ENCODE results near the gene NPIPA7. TPM values are rescaled to one million over a fixed set of nuclear protein-coding genes. Genes with fewer than 3 reads are reported as not detected.
A peak's percentile ranks its signal among the peaks of the same experiment; 100 is the strongest.
"Not testable (repeated sequence)": the region's sequence is repeated elsewhere in the genome, so short reads cannot be mapped to it uniquely, and the experiment has no call there.

The NPIPA7 gene
- total RNA-seq, result not detected

DNA sequence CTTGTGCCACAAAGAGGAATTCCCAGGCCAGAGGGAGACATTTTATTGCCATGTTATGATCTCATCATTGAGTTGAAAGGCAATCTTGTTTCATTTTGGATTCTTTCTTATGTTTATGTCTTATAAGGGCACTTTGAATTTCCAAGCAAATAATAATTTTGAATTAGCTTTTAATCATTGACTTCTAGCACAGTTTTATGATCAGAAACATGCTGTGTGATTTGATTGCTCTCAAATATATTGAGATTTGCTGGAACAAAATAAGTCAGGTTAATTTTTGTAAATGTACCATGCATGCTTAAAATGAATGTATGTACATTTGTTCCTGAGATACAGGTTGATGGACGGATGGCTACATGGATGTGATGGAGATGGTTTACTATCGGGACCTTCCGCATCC, at the start of gene NPIPA7:
Gene NPIPA7 (plus strand): TSS at position 301 of the 400 bp plus-strand sequence. CDS start 105 bp downstream, outside the sequence.
- ATAC-seq; H3K27ac ChIP-seq; H3K27me3 ChIP-seq; H3K4me3 ChIP-seq; H3K36me3 ChIP-seq (replicated peaks in 1 of 2; ENCODE audit: insufficient read depth in 1 of 2, low read depth in 2 of 2); intact Hi-C loops (cut with DNase I); H3K9me3 ChIP-seq; H3K4me1 ChIP-seq; DNase-seq: not testable (repeated sequence)
- WGBS, 2 donors, result no CpG with 5 or more reads among the region's 3 CpGs

DNA sequence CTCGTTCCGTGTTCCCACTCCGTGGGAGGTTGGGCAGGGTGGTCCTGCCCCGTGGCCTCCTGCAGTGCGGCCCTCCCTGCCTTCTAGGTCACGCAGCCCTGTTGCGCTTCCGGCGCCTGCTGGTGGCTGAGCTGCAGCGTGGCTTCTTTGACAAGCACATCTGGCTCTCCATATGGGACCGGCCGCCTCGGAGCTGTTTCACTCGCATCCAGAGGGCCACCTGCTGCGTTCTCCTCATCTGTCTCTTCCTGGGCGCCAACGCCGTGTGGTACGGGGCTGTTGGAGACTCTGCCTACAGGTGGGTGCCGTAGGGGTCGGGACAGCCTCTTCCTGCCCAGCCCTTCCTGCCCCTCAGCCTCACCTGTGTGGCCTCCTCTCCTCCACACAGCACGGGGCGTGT, 47.5 kb upstream of the NPIPA7 start:
- H3K27ac ChIP-seq; H3K9me3 ChIP-seq; H3K27me3 ChIP-seq; ATAC-seq; H3K36me3 ChIP-seq (replicated peaks in 1 of 2; ENCODE audit: insufficient read depth in 1 of 2, low read depth in 2 of 2); H3K4me3 ChIP-seq; intact Hi-C loops (cut with DNase I); H3K4me1 ChIP-seq: not testable (repeated sequence)
- DNase-seq, result peak in 1 of 4 donors; percentile 8
- WGBS, 2 donors, result no CpG with 5 or more reads among the region's 23 CpGs

DNA sequence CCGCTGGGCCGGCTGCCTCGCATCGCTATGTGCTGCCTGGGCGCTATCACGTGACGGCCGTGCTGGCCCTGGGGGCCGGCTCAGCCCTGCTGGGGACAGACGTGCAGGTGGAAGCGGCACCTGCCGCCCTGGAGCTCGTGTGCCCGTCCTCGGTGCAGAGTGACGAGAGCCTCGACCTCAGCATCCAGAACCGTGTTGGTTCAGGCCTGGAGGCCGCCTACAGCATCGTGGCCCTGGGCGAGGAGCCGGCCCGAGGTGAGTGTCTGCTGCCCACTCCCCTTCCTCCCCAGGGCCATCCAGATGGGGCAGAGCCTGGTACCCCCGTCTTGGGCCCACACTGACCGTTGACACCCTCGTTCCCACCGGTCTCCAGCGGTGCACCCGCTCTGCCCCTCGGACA, 21.4 kb upstream of the NPIPA7 start:
- H3K27me3 ChIP-seq; H3K36me3 ChIP-seq (replicated peaks in 1 of 2; ENCODE audit: insufficient read depth in 1 of 2, low read depth in 2 of 2); H3K4me3 ChIP-seq; intact Hi-C loops (cut with DNase I); H3K27ac ChIP-seq; H3K4me1 ChIP-seq; DNase-seq; H3K9me3 ChIP-seq; ATAC-seq: not testable (repeated sequence)
- WGBS, 2 donors, result no CpG with 5 or more reads among the region's 30 CpGs

DNA sequence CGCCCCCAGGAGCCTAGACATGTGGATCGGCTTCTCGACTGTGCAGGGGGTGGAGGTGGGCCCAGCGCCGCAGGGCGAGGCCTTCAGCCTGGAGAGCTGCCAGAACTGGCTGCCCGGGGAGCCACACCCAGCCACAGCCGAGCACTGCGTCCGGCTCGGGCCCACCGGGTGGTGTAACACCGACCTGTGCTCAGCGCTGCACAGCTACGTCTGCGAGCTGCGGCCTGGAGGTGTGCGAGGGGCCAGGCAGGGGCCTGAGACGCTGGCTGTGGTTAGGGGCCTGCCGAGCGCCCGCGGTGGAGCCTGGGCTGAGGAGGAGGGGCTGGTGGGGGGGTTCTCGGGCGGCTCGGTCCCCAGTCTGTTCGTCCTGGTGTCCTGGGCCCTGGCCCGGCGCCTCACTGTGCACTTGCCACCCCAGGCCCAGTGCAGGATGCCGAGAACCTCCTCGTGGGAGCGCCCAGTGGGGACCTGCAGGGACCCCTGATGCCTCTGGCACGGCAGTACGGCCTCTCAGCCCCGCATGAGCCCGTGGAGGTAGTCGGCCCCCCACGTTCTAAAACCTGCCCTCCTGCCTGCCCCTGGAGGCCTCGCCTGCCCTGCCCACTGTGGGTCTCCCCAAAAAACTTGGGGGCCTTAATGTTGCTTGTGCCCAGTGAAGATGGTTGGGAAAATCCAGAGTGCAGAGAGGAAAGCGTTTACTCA, 20.2 kb upstream of the NPIPA7 start:
- DNase-seq; ATAC-seq; H3K27me3 ChIP-seq; H3K4me3 ChIP-seq; H3K27ac ChIP-seq; intact Hi-C loops (cut with DNase I); H3K9me3 ChIP-seq; H3K4me1 ChIP-seq; H3K36me3 ChIP-seq (replicated peaks in 1 of 2; ENCODE audit: insufficient read depth in 1 of 2, low read depth in 2 of 2): not testable (repeated sequence)
- WGBS, 2 donors, result no CpG with 5 or more reads among the region's 40 CpGs

DNA sequence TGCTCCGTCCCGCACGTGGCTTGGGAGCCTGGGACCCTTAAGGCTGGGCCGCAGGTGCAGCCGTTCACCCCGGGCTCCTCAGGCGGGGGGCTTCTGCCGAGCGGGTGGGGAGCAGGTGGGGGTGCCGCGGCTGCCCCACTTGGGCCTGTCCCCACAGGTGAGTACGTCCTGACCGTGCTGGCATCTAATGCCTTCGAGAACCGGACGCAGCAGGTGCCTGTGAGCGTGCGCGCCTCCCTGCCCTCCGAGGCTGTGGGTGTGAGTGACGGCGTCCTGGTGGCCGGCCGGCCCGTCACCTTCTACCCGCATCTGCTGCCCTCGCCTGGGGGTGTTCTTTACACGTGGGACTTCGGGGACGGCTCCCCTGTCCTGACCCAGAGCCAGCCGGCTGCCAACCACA, 15.3 kb upstream of the NPIPA7 start:
- no CpG with 5 or more reads among the region's 31 CpGs for WGBS, 2 donors
- H3K4me3 ChIP-seq; H3K27ac ChIP-seq; intact Hi-C loops (cut with DNase I); H3K36me3 ChIP-seq (replicated peaks in 1 of 2; ENCODE audit: insufficient read depth in 1 of 2, low read depth in 2 of 2); H3K4me1 ChIP-seq; H3K9me3 ChIP-seq; ATAC-seq; H3K27me3 ChIP-seq: not testable (repeated sequence)
- DNase-seq, result peak in 1 of 4 donors; percentile 4

DNA sequence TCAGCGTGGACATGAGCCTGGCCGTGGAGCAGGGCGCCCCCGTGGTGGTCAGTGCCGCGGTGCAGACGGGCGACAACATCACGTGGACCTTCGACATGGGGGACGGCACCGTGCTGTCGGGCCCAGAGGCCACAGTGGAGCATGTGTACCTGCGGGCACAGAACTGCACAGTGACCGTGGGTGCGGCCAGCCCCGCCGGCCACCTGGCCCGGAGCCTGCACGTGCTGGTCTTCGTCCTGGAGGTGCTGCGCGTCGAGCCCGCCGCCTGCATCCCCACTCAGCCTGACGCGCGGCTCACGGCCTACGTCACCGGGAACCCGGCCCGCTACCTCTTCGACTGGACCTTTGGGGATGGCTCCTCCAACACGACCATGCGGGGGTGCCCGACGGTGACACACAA, 14.8 kb upstream of the NPIPA7 start:
- intact Hi-C loops (cut with DNase I); DNase-seq; H3K9me3 ChIP-seq; H3K4me3 ChIP-seq; H3K27ac ChIP-seq; H3K27me3 ChIP-seq; ATAC-seq; H3K36me3 ChIP-seq (replicated peaks in 1 of 2; ENCODE audit: insufficient read depth in 1 of 2, low read depth in 2 of 2); H3K4me1 ChIP-seq: not testable (repeated sequence)
- no CpG with 5 or more reads among the region's 39 CpGs for WGBS, 2 donors

DNA sequence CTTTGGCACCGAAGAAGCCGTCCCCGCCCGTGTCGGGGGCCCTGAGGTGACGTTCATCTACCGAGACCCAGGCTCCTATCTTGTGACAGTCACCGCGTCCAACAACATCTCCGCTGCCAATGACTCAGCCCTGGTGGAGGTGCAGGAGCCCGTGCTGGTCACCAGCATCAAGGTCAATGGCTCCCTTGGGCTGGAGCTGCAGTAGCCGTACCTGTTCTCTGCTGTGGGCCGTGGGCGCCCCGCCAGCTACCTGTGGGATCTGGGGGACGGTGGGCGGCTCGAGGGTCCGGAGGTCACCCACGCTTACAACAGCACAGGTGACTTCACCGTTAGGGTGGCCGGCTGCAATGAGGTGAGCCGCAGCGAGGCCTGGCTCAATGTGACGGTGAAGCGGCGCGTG, 14.2 kb upstream of the NPIPA7 start:
- H3K27ac ChIP-seq; DNase-seq; H3K36me3 ChIP-seq (replicated peaks in 1 of 2; ENCODE audit: insufficient read depth in 1 of 2, low read depth in 2 of 2); H3K27me3 ChIP-seq; H3K9me3 ChIP-seq; H3K4me3 ChIP-seq; intact Hi-C loops (cut with DNase I); H3K4me1 ChIP-seq; ATAC-seq: not testable (repeated sequence)
- no CpG with 5 or more reads among the region's 28 CpGs for WGBS, 2 donors

DNA sequence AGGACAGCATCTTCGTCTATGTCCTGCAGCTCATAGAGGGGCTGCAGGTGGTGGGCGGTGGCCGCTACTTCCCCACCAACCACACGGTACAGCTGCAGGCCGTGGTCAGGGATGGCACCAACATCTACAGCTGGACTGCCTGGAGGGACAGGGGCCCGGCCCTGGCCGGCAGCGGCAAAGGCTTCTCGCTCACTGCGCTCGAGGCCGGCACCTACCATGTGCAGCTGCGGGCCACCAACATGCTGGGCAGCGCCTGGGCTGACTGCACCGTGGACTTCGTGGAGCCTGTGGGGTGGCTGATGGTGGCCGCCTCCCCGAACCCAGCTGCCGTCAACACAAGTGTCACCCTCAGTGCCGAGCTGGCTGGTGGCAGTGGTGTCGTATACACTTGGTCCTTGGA, 13.6 kb upstream of the NPIPA7 start:
- H3K36me3 ChIP-seq (replicated peaks in 1 of 2; ENCODE audit: insufficient read depth in 1 of 2, low read depth in 2 of 2); H3K27me3 ChIP-seq; intact Hi-C loops (cut with DNase I); H3K4me3 ChIP-seq; H3K4me1 ChIP-seq; H3K27ac ChIP-seq; H3K9me3 ChIP-seq; ATAC-seq: not testable (repeated sequence)
- 72 to 96% methylated on average over 5 to 12 of the region's 21 CpGs for WGBS, 2 donors
- peak in 3 of 4 donors; percentile 2 to 7 (median 2) for DNase-seq

DNA sequence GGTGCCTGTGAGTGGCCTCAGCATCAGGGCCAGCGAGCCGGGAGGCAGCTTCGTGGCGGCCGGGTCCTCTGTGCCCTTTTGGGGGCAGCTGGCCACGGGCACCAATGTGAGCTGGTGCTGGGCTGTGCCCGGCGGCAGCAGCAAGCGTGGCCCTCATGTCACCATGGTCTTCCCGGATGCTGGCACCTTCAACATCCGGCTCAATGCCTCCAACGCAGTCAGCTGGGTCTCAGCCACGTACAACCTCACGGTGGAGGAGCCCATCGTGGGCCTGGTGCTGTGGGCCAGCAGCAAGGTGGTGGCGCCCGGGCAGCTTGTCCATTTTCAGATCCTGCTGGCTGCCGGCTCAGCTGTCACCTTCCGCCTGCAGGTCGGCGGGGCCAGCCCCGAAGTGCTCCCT, 13.1 kb upstream of the NPIPA7 start:
- intact Hi-C loops (cut with DNase I), result not testable (repeated sequence)
- WGBS, 2 donors, result no CpG with 5 or more reads among the region's 22 CpGs

DNA sequence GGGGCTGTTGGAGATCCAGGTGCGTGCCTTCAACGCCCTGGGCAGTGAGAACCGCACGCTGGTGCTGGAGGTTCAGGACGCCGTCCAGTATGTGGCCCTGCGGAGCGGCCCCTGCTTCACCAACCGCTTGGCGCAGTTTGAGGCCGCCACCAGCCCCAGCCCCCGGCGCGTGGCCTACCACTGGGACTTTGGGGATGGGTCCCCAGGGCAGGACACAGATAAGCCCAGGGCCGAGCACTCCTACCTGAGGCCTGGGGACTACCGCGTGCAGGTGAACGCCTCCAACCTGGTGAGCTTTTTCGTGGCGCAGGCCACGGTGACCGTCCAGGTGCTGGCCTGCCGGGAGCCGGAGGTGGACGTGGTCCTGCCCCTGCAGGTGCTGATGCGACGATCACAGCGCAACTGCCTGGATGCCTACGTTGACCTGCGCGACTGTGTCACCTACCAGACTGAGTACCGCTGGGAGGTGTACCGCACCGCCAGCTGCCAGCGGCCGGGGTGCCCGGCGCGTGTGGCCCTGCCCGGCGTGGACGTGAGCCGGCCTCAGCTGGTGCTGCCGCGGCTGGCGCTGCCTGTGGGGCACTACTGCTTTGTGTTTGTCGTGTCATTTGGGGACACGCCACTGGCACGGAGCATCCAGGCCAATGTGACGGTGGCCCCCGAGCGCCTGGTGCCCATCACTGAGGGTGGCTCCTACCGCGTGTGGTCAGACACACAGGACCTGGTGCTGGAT, 12.2 kb upstream of the NPIPA7 start:
- H3K4me1 ChIP-seq; H3K4me3 ChIP-seq; intact Hi-C loops (cut with DNase I); H3K9me3 ChIP-seq; H3K36me3 ChIP-seq (replicated peaks in 1 of 2; ENCODE audit: insufficient read depth in 1 of 2, low read depth in 2 of 2); H3K27me3 ChIP-seq; ATAC-seq; H3K27ac ChIP-seq: not testable (repeated sequence)
- peak in 3 of 4 donors; percentile 3 to 6 (median 6) for DNase-seq
- no CpG with 5 or more reads among the region's 54 CpGs for WGBS, 2 donors

More for the DNA sequence above, 13.1 kb upstream of the NPIPA7 start:
- not testable (repeated sequence) for H3K36me3 ChIP-seq (replicated peaks in 1 of 2; ENCODE audit: insufficient read depth in 1 of 2, low read depth in 2 of 2); H3K27ac ChIP-seq; H3K4me3 ChIP-seq; H3K4me1 ChIP-seq; ATAC-seq; DNase-seq; H3K27me3 ChIP-seq; H3K9me3 ChIP-seq

DNA sequence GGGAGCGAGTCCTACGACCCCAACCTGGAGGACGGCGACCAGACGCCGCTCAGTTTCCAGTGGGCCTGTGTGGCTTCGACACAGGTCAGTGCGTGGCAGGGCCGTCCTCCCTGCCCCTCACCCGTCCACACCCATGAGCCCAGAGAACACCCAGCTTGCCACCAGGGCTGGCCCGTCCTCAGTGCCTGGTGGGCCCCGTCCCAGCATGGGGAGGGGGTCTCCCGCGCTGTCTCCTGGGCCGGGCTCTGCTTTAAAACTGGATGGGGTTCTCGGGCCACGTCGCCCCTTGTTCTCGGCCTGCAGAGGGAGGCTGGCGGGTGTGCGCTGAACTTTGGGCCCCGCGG, 11.7 kb upstream of the NPIPA7 start:
- ATAC-seq; intact Hi-C loops (cut with DNase I); H3K36me3 ChIP-seq (replicated peaks in 1 of 2; ENCODE audit: insufficient read depth in 1 of 2, low read depth in 2 of 2); H3K9me3 ChIP-seq; H3K4me1 ChIP-seq; H3K4me3 ChIP-seq; H3K27ac ChIP-seq; H3K27me3 ChIP-seq; DNase-seq: not testable (repeated sequence)
- WGBS, 2 donors, result no CpG with 5 or more reads among the region's 23 CpGs

All from body of pancreas (tissue), 4 donors.